ENCODE data around the gene MAP2K6. TPM values are rescaled to one million over a fixed set of nuclear protein-coding genes. Genes with fewer than 3 reads are reported as not detected.

The MAP2K6 gene
- total RNA-seq, 1 donor from 2014 or later: 4.7 TPM

GRCh38 chr17:69466905-69467667, 52.6 kb downstream of the MAP2K6 start:
- TF ChIP-seq CTCF (IDR thresholded peaks at IDR 0.05): no peak
- no peaks in the 10 kb centered on the region for H3K4me1 ChIP-seq
- no peak overlapping the region for H3K27ac ChIP-seq
- no peaks in the 10 kb centered on the region for H3K9me3 ChIP-seq
- ATAC-seq (no peak), DNase-seq (no peak)
- H3K36me3 ChIP-seq: no peaks in the 10 kb centered on the region
- intact Hi-C loops (cut with DNase I): no loop called here
- H3K4me3 ChIP-seq: no peak overlapping the region
- no peaks in the 10 kb centered on the region for H3K27me3 ChIP-seq

- ATAC-seq (no peak), DNase-seq (no peak)
- H3K9me3 ChIP-seq: no peaks in the 10 kb centered on the region
- no peaks in the 10 kb centered on the region for H3K36me3 ChIP-seq
- TF ChIP-seq CTCF (IDR thresholded peaks at IDR 0.05): no peak
- no peak overlapping the region for H3K4me3 ChIP-seq
- H3K27me3 ChIP-seq: no peaks in the 10 kb centered on the region
- intact Hi-C loops (cut with DNase I): no loop called here
- no peaks in the 10 kb centered on the region for H3K4me1 ChIP-seq
- H3K27ac ChIP-seq: no peak overlapping the region
Measured at GRCh38 chr17:69468207-69468606, 53.7 kb downstream of the MAP2K6 start.

- no peak for TF ChIP-seq CTCF (IDR thresholded peaks at IDR 0.05)
- Histone ChIP-seq H3K27me3 (no peaks in the 10 kb centered on the region), H3K4me1 (no peaks in the 10 kb centered on the region), H3K4me3 (no peak overlapping the region), H3K36me3 (no peaks in the 10 kb centered on the region), H3K27ac (no peak overlapping the region), H3K9me3 (no peaks in the 10 kb centered on the region)
- intact Hi-C loops (cut with DNase I): no loop called here
- ATAC-seq: no peak
- no peak for DNase-seq
Measured at GRCh38 chr17:69470702-69471101, 56.2 kb downstream of the MAP2K6 start.

- H3K27ac ChIP-seq: no peak overlapping the region
- no peaks in the 10 kb centered on the region for H3K4me1 ChIP-seq
- H3K27me3 ChIP-seq: no peaks in the 10 kb centered on the region
- H3K4me3 ChIP-seq: no peak overlapping the region
- DNase-seq (no peak), ATAC-seq (no peak)
- no peaks in the 10 kb centered on the region for H3K36me3 ChIP-seq
- no peak for TF ChIP-seq CTCF (IDR thresholded peaks at IDR 0.05)
- intact Hi-C loops (cut with DNase I): no loop called here
- no peaks in the 10 kb centered on the region for H3K9me3 ChIP-seq
Measured at GRCh38 chr17:69471406-69471805, 56.9 kb downstream of the MAP2K6 start.

- Histone ChIP-seq H3K4me3 (no peak overlapping the region), H3K4me1 (no peaks in the 10 kb centered on the region), H3K36me3 (no peaks in the 10 kb centered on the region), H3K27ac (no peak overlapping the region), H3K27me3 (no peaks in the 10 kb centered on the region), H3K9me3 (no peaks in the 10 kb centered on the region)
- ATAC-seq (no peak), DNase-seq (no peak)
- intact Hi-C loops (cut with DNase I): no loop called here
- no peak for TF ChIP-seq CTCF (IDR thresholded peaks at IDR 0.05)
Measured at GRCh38 chr17:69473841-69474831, 59.6 kb downstream of the MAP2K6 start.

Data from upper lobe of right lung (tissue), 1 donor.